ENCODE data around the gene PPP1CC. TPM values are rescaled to one million over a fixed set of nuclear protein-coding genes. Genes with fewer than 3 reads are reported as not detected.

Gene PPP1CC
- polyA plus RNA-seq, 12 donors = 107 to 186 (median 134) TPM; not detected in 1

GRCh38 chr12:110689281-110690126, 53.2 kb downstream of the PPP1CC start:
- DNase-seq = peak; percentile 61

- no peak for DNase-seq
These were observed 54.0 kb downstream of the PPP1CC start, which contains the start of gene HVCN1 for GRCh38 chr12:110688446-110689280. Gene HVCN1 (minus strand): TSS chr12:110689115. CDS start chr12:110683245, 5,870 bp downstream.

GRCh38 chr12:110687396-110688169, 55.1 kb downstream of the PPP1CC start:
- DNase-seq = no peak

DNA sequence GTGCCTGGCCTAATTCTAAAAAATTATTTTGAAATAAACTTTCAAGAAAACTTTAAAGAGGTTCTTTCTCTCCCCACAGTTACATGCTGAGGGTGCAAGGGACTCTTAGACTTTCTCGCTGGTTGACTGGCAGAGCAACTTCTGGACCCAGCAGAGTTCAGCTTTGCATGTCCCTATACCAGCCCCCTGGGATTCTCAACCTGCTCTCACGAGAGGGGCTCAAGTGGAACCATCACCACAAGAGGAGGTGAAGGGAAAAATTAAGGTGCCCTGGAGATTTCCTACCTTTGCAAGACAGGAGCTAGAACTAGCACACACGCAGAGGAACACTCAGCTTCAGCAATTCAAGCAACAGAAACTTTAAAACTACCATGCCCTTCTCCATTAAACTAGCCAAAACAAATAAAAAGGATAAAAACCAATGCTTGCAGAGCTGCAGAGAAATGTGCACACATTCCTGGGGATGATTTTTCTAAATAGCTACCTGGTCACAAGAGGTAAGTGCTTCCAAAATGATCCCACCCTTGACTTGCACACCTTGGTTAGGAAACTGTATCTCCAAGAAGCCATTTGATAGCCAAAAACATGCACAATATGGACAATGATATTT, 56.3 kb downstream of the PPP1CC start:
- no peak for DNase-seq

- no peak for DNase-seq
These were observed 58.3 kb downstream of the PPP1CC start for GRCh38 chr12:110684312-110684836.

- DNase-seq = no peak
These were observed 58.8 kb downstream of the PPP1CC start for GRCh38 chr12:110683888-110684287.

DNA sequence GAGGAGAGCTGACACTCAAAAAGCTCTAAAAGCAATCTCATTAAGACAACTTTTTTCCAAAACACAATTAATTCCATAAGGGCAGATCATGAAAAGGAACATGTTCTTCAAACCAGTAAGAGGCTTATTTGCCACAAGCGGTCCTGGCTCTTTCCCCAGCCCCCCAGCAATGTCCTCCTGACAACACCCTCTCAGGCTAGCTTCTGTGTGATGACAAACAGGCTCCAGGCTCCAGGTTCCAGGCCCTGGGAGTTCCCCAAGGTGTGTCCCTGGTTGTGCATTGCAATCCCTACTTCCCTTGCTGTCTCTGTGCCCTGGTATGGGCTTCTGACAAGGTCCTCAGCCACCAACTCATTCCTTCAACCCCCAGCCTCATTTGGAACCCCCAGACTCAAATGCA, 62.7 kb downstream of the PPP1CC start:
- no peak for DNase-seq

DNA sequence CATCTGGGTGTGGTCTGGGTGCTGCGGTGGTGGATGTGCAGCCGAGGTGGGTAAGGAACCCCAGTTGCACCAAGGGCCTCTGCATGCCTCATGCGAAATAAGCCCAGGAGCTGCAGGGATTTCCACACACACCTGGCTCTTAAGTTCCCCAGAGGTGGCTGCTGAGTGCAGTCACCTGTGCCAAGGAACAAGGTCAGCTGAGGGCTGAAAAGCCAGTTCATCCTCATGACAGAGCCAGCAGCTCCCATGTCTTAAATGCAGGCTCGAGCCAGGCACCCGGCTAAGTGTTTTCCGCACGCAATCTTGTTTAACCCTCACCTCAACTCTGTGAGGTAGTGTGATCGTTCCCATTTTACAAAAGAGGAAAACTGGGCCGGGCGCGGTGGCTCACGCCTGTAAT, 63.5 kb downstream of the PPP1CC start:
- DNase-seq = no peak

DNA sequence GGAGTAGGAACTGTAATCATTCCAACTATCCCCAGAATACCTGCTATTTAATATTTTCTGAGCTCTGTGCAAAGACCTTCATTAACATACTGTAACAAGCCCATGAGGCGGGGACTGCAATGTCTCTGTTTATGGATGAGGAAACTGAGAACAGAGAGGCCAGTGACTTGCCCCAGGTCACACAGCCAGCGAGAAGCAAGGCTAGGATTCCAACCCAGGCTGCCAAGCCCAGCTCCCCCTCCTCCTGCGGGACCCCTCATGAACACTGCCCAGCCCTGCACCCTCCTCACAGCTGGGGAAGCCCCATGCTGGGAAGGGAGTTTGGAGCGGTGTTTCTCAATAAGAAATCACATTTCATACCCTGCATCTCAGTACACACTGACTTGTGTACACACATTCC, 64.7 kb downstream of the PPP1CC start:
- no peak for DNase-seq

DNA sequence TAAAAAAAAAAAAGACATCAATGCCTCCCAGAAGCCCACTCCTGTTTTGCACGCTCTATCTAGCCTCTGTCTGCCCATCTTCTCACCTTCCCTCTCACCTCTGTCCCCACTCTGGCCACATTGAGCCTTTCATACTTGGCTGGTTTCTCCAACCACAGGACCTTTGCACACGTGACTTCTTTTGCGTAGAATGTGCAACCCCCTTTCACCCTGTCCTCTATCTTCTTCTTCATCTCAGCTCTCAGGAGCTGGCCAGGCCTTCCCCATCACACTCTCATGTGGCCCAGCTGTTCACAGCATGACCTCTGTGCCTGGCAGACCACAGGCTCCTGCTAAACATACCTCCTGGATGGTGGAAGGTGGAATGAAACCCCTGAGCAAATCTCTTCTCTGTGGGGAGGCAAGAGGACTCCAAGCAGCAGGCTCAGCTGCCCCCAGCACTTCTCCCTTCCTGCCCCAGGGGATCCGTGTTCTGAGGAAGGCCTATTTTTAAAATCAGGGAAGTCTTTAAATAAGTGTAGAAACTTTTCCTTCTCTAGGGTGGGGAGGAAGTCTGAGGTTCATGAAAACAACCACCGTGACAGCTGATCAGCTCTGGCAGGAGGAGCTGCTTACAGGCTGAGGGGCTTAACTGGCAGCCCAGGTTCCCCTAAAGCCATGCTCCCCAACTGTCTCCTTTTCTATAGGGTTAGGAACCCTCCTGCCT, 65.3 kb downstream of the PPP1CC start:
- no peak for DNase-seq

- no peak for DNase-seq
These were observed 66.5 kb downstream of the PPP1CC start for GRCh38 chr12:110676171-110676570.

DNA sequence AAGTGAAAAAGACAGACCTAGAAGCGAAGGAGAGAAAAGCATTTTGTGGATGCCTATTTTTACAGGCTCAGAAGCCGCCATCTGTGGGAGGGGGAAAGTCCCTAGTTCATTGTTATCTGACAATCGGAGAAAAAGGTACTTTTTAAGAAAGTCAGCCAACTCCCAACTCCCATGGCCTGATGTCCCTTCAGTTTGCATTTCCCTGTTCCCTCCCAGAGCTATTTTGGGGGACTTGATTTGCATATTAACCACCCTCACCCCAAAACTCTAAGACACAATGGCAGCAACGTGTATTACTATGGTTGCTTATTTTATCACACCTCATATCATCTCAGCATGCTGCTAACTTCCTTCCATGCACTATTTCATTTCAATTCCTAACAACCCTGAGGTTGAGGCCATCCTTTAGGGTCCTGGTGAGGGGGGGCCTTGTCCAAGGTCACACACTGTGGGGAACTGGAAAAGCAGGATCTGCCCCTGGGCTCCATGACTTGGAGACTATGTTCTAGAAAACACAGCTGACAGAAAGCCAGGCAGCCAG, 72.5 kb downstream of the PPP1CC start:
- DNase-seq = no peak

Other genes with a start within 250 kb of the PPP1CC start
- gene VPS29, start 240.8 kb downstream of the PPP1CC start, polyA plus RNA-seq (ENCODE audit: insufficient read length in 12 of 12) = 100 to 1,000 TPM in 10 of 12 donors, 10 to 100 TPM in 1, not detected in 1; 96.5 to 221 (median 157) TPM
- gene RAD9B, start 240.6 kb downstream of the PPP1CC start, polyA plus RNA-seq (ENCODE audit: insufficient read length in 12 of 12) = 10 to 100 TPM in 1 of 12 donors, 1 to 10 TPM in 10, not detected in 1; 1.4 to 11.8 (median 3.8) TPM
- gene PPTC7, start 159.6 kb downstream of the PPP1CC start, polyA plus RNA-seq (ENCODE audit: insufficient read length in 12 of 12) = 10 to 100 TPM in 10 of 12 donors, 1 to 10 TPM in 1, not detected in 1; 9.6 to 13.6 (median 12.4) TPM
- gene TCTN1, start 128.8 kb downstream of the PPP1CC start, polyA plus RNA-seq (ENCODE audit: insufficient read length in 12 of 12) = 10 to 100 TPM in 11 of 12 donors, not detected in 1; 18.4 to 47.4 (median 24.3) TPM
- gene HVCN1, start 53.8 kb downstream of the PPP1CC start, polyA plus RNA-seq (ENCODE audit: insufficient read length in 12 of 12) = 10 to 100 TPM in 2 of 12 donors, 1 to 10 TPM in 9, not detected in 1; 4.1 to 19.0 (median 5.3) TPM
- under 1 TPM in 3 of 12 donors, not detected in 9; 0.11 to 0.19 (median 0.11) TPM for gene CCDC63, start 104.1 kb upstream of the PPP1CC start, polyA plus RNA-seq (ENCODE audit: insufficient read length in 12 of 12)
- 1,000 to 10,000 TPM in 9 of 12 donors, 100 to 1,000 TPM in 2, not detected in 1; 418 to 1,410 (median 1,244) TPM for gene MYL2, start 177.7 kb upstream of the PPP1CC start, polyA plus RNA-seq (ENCODE audit: insufficient read length in 12 of 12)